Smooth muscle cell (in vitro differentiated cells): ENCODE measurements around the gene KLF15. TPM values are rescaled to one million over a fixed set of nuclear protein-coding genes. Genes with fewer than 3 reads are reported as not detected.

Source experiments
- DNase-seq: peaks from one replicate; lab custom pipeline; 2025; ENCODE audit not compliant: unreplicated experiment; lab: John Stamatoyannopoulos, UW
- H2AFZ ChIP-seq: fragments of 200-600 bp; sonication (generic); 2 replicates; pipeline ENCODE4 v1.6.0; 2016; ENCODE audit warnings: antibody characterized with exemption, low read depth, mild to moderate bottlenecking
- H3F3A ChIP-seq: fragments of 200-600 bp; sonication (generic); 2 replicates; pipeline ENCODE4 v1.6.0; 2017; ENCODE audit warnings: antibody characterized with exemption, low read depth
- H3K27ac ChIP-seq: fragments of 200-600 bp; sonication (generic); 2 replicates; pipeline ENCODE4 v1.5.1; 2016; ENCODE audit warnings: low read depth, mild to moderate bottlenecking
- H3K27me3 ChIP-seq: fragments of 200-600 bp; sonication (generic); 2 replicates; pipeline ENCODE4 v1.6.1; 2016; ENCODE audit warnings: low read depth, mild to moderate bottlenecking
- H3K36me3 ChIP-seq: fragments of 200-600 bp; sonication (generic); 2 replicates; pipeline ENCODE4 v1.5.1; 2016; ENCODE audit warnings: low read depth
- H3K4me1 ChIP-seq: fragments of 200-600 bp; sonication (generic); 2 replicates; pipeline ENCODE4 v1.5.1; 2016; ENCODE audit warnings: low read depth
- H3K4me2 ChIP-seq: fragments of 200-600 bp; sonication (generic); 2 replicates; pipeline ENCODE4 v1.6.0; 2016; ENCODE audit warnings: mild to moderate bottlenecking
- H3K4me3 ChIP-seq: fragments of 200-600 bp; sonication (generic); 2 replicates; pipeline ENCODE4 v1.5.1; 2016; ENCODE audit warnings: mild to moderate bottlenecking
- H3K79me2 ChIP-seq: fragments of 200-600 bp; sonication (generic); 2 replicates; pipeline ENCODE4 v1.6.0; 2016; ENCODE audit warnings: low read depth, mild to moderate bottlenecking
- H3K9ac ChIP-seq: fragments of 200-600 bp; sonication (generic); 2 replicates; pipeline ENCODE4 v1.6.0; 2016; ENCODE audit warnings: low read depth
- H3K9me3 ChIP-seq: fragments of 200-600 bp; sonication (generic); replicated peaks from 2 replicates; pipeline ENCODE4 v1.5.1; 2016; ENCODE audit warnings: low read depth
- H4K20me1 ChIP-seq: fragments of 200-600 bp; sonication (generic); 2 replicates; pipeline ENCODE4 v1.6.0; 2016; ENCODE audit warnings: low read depth
- WGBS: methylation state at CpG from one replicate; pipeline ENCODE4 v1.1.7; 2016; ENCODE audit warnings: low lambda C conversion rate; 5-methylcytosine and 5-hydroxymethylcytosine counted together
- polyA plus RNA-seq: library from polyadenylated mRNA; unstranded; fragments of >200 nt; fragmentation: Nextera tagmentation; extraction: Ambion mirVana; gene quantifications from 2 replicates; pipeline ENCODE4 v1.2.1, GENCODE V29; 2016
- total RNA-seq: library from RNA; depleted of rRNA; stranded (reverse); fragments of >200 nt; gene quantifications from 2 replicates; pipeline ENCODE4 v1.2.3, GENCODE V29; 2014
- TF ChIP-seq, protein P1 (sequence below): fragments of 200-600 bp; sonication (generic); IDR thresholded peaks from 2 replicates; pipeline ENCODE4 v1.5.1; 2017; ENCODE audit warnings: borderline replicate concordance, mild to moderate bottlenecking, antibody characterized with exemption; ENCODE audit not compliant: insufficient read depth, poor library complexity, severe bottlenecking

Gene KLF15
- total and polyA plus RNA-seq, 2 experiments from 2014 or later, result not detected

DNA sequence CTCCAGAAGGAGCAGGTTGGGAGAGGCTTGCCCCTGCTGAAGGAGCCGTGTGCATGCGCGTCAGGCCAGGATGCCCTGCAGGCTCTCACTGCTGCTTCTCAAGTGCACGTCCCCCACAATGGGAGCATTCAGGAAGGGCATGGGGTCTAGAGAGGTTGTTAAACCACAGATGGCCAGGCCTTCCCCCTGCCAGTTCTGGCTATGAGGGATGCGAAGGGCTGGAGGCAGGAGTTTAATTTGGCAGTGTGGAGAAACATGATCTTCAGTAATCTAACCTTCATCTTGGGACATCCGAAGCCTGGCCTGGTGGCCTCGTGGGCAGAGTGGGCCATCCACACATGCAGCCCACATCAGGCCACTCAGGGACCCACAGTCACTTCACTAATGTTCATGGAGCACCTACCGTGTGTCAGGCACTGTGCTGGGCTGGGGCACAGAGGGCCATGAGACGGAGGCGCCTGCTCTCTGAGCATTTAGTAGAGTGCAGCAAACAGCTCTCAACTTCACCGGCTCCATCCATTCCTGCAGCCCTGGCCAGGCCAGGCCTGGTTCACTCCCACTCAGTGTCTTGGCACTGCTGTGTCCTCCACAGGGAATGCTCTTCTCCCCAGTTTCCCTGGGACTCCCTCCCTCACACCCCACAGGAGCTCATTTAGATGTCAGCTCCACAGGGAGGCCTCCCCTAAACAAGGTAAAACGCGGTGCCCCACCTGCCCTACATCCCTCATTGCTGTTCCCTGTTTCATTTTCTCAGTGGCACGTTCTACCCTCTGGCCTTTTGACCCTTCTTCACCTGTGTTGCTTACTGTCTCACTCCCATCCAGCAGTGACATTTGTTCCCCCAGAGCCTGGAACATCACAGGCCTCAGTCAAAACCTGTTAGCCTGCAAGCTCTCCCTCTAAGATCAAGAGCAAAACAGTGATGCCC is 41.5 kb upstream of the KLF15 start:
- no peak overlapping the region for H3K4me3 ChIP-seq
- no peaks in the 10 kb centered on the region for H3K9me3 ChIP-seq
- H2AFZ ChIP-seq, result no peak overlapping the region
- H3K4me1 ChIP-seq, result peaks cover 6% of the 10 kb centered on the region
- H3K36me3 ChIP-seq, result no peaks in the 10 kb centered on the region
- WGBS, result 89% methylated on average over 14 of the region's 14 CpGs
- TF ChIP-seq, protein P1, sequence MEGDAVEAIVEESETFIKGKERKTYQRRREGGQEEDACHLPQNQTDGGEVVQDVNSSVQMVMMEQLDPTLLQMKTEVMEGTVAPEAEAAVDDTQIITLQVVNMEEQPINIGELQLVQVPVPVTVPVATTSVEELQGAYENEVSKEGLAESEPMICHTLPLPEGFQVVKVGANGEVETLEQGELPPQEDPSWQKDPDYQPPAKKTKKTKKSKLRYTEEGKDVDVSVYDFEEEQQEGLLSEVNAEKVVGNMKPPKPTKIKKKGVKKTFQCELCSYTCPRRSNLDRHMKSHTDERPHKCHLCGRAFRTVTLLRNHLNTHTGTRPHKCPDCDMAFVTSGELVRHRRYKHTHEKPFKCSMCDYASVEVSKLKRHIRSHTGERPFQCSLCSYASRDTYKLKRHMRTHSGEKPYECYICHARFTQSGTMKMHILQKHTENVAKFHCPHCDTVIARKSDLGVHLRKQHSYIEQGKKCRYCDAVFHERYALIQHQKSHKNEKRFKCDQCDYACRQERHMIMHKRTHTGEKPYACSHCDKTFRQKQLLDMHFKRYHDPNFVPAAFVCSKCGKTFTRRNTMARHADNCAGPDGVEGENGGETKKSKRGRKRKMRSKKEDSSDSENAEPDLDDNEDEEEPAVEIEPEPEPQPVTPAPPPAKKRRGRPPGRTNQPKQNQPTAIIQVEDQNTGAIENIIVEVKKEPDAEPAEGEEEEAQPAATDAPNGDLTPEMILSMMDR, result no peak
- no peaks in the 10 kb centered on the region for H3F3A ChIP-seq
- no peaks in the 10 kb centered on the region for H3K79me2 ChIP-seq
- no peak overlapping the region for H3K27ac ChIP-seq
- no peak for DNase-seq
- H3K27me3 ChIP-seq, result peaks cover 11% of the 10 kb centered on the region
- no peak overlapping the region for H3K4me2 ChIP-seq
- H3K9ac ChIP-seq, result no peak overlapping the region
- H4K20me1 ChIP-seq, result no peaks in the 10 kb centered on the region

DNA sequence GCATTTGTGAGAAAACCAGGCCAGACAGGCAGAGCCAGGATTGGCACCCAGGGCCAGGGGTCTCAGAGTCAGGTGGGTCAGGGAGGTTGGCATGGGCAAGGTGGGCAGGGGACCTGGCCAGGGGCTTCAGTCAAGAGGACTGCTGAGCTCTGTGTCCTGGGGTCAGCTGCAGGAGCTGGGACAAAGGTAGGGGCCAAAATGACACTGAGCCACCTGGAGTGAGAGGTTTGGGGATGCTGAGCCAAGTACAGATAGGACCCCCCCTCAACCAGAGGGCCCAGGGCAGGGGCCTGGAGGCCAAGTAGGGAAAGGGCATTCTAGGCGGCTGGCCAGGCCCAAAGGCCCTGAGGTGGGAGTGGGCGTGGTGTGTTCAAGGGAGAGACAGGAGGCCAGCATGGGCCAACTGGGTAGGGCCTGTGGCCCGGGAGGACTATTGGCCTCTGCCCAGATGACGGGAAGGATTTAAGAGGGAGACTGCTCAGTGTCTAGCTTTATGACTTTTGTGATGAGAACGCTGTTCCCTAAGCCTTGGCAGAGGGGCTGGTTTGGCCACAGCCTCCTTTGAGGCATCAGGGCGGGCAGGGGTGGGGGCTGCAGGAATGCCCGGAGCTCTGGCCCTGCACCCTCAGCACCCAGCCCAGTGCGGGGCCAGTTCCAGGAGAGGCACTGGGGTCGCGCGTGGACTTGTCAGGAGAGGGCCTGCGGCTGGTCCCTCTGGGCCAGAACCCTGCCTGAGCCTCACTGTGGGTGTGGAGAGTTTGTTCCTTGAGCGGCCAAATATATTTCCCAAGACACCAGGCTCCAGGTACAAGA is 40.6 kb upstream of the KLF15 start:
- Histone ChIP-seq H3K4me1 (peaks cover 6% of the 10 kb centered on the region), H3K4me3 (no peak overlapping the region), H3K27ac (no peak overlapping the region), H3K79me2 (no peaks in the 10 kb centered on the region), H3K4me2 (no peak overlapping the region), H3K27me3 (peaks cover 11% of the 10 kb centered on the region), H3K9me3 (no peaks in the 10 kb centered on the region), H3K36me3 (no peaks in the 10 kb centered on the region), H3F3A (no peaks in the 10 kb centered on the region), H3K9ac (no peak overlapping the region), H2AFZ (no peak overlapping the region), H4K20me1 (no peaks in the 10 kb centered on the region)
- no peak for DNase-seq
- TF ChIP-seq, protein P1, result no peak
- WGBS, result 87% methylated on average over 11 of the region's 13 CpGs

DNA sequence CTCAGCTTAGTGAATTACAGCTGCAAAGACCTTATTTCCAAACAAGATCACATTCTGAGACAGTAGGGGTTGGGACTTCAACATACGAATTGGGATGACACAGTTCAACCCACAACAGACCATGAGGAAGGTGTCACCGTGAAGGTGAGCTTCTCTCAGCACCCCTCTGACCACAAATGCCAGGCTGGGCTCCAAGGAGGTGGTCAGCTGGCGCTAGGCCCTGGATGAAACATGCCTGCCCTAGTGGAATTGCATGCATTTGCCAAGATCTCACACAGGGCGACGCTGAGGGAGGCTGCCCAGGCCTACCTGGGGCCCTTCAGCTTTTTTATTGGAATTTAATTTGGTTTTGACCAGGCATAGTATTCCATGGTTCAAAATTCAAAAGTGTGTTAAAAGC is 39.3 kb upstream of the KLF15 start:
- Histone ChIP-seq H3K36me3 (no peaks in the 10 kb centered on the region), H3K9me3 (no peaks in the 10 kb centered on the region), H3K79me2 (no peaks in the 10 kb centered on the region), H3K4me2 (no peak overlapping the region), H3K9ac (no peak overlapping the region), H3K27ac (no peak overlapping the region), H3K4me1 (peaks cover 6% of the 10 kb centered on the region), H4K20me1 (no peaks in the 10 kb centered on the region), H3K4me3 (no peak overlapping the region), H3K27me3 (peaks cover 11% of the 10 kb centered on the region), H2AFZ (no peak overlapping the region), H3F3A (no peaks in the 10 kb centered on the region)
- DNase-seq, result no peak
- TF ChIP-seq, protein P1, result no peak
- WGBS, result 97% methylated on average over 5 of the region's 5 CpGs
